KMS-11 (cell line): Measurements from ENCODE around the gene KIAA1958.
"Not testable (repeated sequence)": the region's sequence is repeated elsewhere in the genome, so short reads cannot be mapped to it uniquely, and the experiment has no call there.

Experiments used
- H2AFZ ChIP-seq: fragments of 200-600 bp; sonication (generic); 2 replicates; pipeline ENCODE4 v1.6.1; 2016; ENCODE audit warnings: antibody characterized with exemption, mixed run types, low read depth
- H3K27ac ChIP-seq: fragments of 200-600 bp; sonication (generic); 2 replicates; pipeline ENCODE4 v1.6.1; 2016; ENCODE audit warnings: mild to moderate bottlenecking, mixed run types
- H3K27me3 ChIP-seq: fragments of 200-600 bp; sonication (generic); 2 replicates; pipeline ENCODE4 v1.6.1; 2017; ENCODE audit warnings: mild to moderate bottlenecking, low read depth, mixed run types, moderate library complexity; ENCODE audit not compliant: insufficient read depth
- H3K36me3 ChIP-seq: fragments of 200-600 bp; sonication (generic); 2 replicates; pipeline ENCODE4 v1.6.1; 2017; ENCODE audit warnings: mild to moderate bottlenecking, mixed run types; ENCODE audit not compliant: insufficient read depth
- H3K4me1 ChIP-seq: fragments of 200-600 bp; sonication (generic); 2 replicates; pipeline ENCODE4 v1.6.1; 2016; ENCODE audit warnings: mild to moderate bottlenecking, low read depth, mixed run types; ENCODE audit not compliant: poor library complexity, severe bottlenecking
- H3K4me2 ChIP-seq: fragments of 200-600 bp; sonication (generic); 2 replicates; pipeline ENCODE4 v1.7.0; 2016; ENCODE audit warnings: mild to moderate bottlenecking, mixed run types
- H3K4me3 ChIP-seq: fragments of 200-600 bp; sonication (generic); IDR thresholded peaks from 2 replicates; pipeline ENCODE4 v1.6.1; 2017; ENCODE audit warnings: low read depth, low read length, mixed read lengths; ENCODE audit not compliant: insufficient read depth
- H3K79me2 ChIP-seq: fragments of 200-600 bp; sonication (generic); 2 replicates; pipeline ENCODE4 v1.6.1; 2016; ENCODE audit warnings: low read depth, mixed run types; ENCODE audit not compliant: insufficient read depth
- H3K9ac ChIP-seq: fragments of 200-600 bp; sonication (generic); 2 replicates; pipeline ENCODE4 v1.6.1; 2016; ENCODE audit warnings: mild to moderate bottlenecking, mixed run types
- H4K20me1 ChIP-seq: fragments of 200-600 bp; sonication (generic); 2 replicates; pipeline ENCODE4 v1.6.1; 2016; ENCODE audit warnings: mild to moderate bottlenecking, mixed run types; ENCODE audit not compliant: insufficient read depth
- TF ChIP-seq, protein P1 (sequence below): fragments of 200-600 bp; sonication (generic); conservative IDR thresholded peaks from 2 replicates; pipeline ENCODE4 v1.6.1; 2017; ENCODE audit warnings: low read depth, mild to moderate bottlenecking, antibody characterized with exemption, low read length, moderate library complexity, mixed read lengths

KIAA1958 gene

DNA sequence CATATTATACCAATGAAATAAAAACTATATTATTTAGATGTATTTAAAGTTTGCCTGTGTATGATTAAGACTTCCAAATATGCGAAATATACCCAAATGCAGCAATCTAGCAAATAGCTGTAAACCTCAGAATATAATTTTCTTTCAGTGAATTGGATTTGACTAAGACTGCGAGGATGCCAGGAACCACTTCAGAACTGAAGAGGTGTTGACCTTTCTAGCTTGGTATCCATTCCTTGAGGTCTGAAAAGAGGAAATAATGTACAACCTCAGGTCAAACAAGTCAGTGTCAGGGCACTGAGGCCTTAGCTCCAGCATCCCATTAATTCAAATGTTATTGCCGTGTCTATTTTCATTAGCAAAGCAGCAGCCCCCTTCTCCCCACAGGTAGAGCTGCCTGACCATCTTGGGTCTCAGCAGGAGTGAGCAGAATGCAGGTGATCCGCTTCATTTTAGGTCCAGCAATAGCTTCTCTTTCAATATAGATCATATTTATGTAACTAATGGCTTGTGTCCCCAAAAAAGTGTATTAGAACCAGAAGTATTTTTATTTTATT, 100.0 kb downstream of the KIAA1958 start:
- TF ChIP-seq, protein P1, sequence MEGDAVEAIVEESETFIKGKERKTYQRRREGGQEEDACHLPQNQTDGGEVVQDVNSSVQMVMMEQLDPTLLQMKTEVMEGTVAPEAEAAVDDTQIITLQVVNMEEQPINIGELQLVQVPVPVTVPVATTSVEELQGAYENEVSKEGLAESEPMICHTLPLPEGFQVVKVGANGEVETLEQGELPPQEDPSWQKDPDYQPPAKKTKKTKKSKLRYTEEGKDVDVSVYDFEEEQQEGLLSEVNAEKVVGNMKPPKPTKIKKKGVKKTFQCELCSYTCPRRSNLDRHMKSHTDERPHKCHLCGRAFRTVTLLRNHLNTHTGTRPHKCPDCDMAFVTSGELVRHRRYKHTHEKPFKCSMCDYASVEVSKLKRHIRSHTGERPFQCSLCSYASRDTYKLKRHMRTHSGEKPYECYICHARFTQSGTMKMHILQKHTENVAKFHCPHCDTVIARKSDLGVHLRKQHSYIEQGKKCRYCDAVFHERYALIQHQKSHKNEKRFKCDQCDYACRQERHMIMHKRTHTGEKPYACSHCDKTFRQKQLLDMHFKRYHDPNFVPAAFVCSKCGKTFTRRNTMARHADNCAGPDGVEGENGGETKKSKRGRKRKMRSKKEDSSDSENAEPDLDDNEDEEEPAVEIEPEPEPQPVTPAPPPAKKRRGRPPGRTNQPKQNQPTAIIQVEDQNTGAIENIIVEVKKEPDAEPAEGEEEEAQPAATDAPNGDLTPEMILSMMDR: no peak
- Histone ChIP-seq H2AFZ (no peak overlapping the region), H3K4me1 (no peaks in the 10 kb centered on the region), H3K4me2 (no peak overlapping the region), H4K20me1 (no peaks in the 10 kb centered on the region), H3K27ac (no peak overlapping the region), H3K27me3 (no peaks in the 10 kb centered on the region), H3K36me3 (no peaks in the 10 kb centered on the region), H3K9ac (no peak overlapping the region), H3K79me2 (no peaks in the 10 kb centered on the region), H3K4me3 (no peak overlapping the region)

DNA sequence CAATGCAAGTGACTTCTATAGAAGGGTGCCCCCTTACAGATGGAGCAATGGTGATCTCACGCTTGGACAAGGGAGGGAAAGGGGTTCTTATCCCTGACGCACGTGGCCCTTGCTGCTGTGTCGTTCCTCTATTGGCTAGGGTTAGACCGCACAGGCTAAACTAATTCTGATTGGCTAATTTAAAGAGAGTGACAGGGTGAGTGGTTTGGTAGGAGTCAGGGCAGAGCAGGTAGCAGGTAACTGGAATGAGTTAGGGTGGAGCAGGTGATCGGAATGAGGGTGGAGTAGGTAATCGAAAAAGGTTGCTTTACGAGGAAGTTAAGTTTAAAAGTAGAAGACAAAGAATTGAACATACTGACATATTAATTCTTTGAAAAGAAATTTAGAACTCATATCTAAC, 105.2 kb downstream of the KIAA1958 start:
- H3K79me2 ChIP-seq, H3K27ac ChIP-seq, H3K36me3 ChIP-seq, H3K4me2 ChIP-seq, H3K4me3 ChIP-seq, H2AFZ ChIP-seq, H3K27me3 ChIP-seq, H3K9ac ChIP-seq, H3K4me1 ChIP-seq, H4K20me1 ChIP-seq: not testable (repeated sequence)

DNA sequence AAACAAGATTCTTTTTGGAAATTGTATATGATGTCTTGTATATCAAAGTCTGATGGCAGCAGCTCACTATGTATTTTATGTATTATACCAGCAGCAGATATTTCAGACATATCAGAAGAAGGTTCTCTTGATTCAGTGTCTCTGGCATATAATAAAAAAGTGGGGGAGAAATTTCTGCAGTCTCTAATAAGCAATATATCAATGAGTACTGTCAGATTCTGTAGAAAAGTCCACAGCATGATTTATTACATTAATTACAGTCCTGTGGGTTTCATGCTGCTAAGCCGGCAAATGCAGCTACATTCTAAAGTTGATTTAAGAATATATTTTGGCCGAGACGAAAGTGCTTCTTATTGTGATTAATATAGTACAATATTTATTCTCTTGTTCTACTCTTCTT, 113.1 kb downstream of the KIAA1958 start:
- Histone ChIP-seq H3K27ac (no peak overlapping the region), H4K20me1 (no peaks in the 10 kb centered on the region), H3K4me1 (no peaks in the 10 kb centered on the region), H3K4me2 (no peak overlapping the region), H3K4me3 (no peak overlapping the region), H3K27me3 (no peaks in the 10 kb centered on the region), H3K36me3 (no peaks in the 10 kb centered on the region), H3K9ac (no peak overlapping the region), H2AFZ (no peak overlapping the region), H3K79me2 (no peaks in the 10 kb centered on the region)
- TF ChIP-seq, protein P1: no peak

DNA sequence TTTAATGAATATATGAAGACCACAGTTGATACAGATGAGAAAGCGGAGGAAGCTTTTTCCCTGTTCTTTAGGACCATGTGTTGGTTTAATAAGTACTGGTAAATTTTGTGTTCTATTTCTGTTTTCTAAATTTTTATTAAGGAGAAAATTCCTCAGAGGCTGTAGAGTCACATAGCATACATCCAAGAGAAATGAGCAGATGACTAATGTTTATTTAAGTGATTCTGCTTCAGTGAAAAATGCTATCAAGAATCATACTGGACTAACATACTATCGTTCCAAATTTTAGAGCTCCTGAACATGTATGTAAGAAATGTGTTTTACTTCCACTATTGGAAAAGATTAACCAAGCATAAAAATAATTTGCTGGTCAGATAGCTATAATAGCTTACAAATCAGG, 115.0 kb downstream of the KIAA1958 start:
- no peak overlapping the region for H3K9ac ChIP-seq
- H2AFZ ChIP-seq: no peak overlapping the region
- no peaks in the 10 kb centered on the region for H3K27me3 ChIP-seq
- TF ChIP-seq, protein P1: no peak
- H3K27ac ChIP-seq: no peak overlapping the region
- no peaks in the 10 kb centered on the region for H4K20me1 ChIP-seq
- H3K4me1 ChIP-seq: no peaks in the 10 kb centered on the region
- no peak overlapping the region for H3K4me2 ChIP-seq
- no peak overlapping the region for H3K4me3 ChIP-seq
- H3K36me3 ChIP-seq: no peaks in the 10 kb centered on the region
- H3K79me2 ChIP-seq: no peaks in the 10 kb centered on the region

DNA sequence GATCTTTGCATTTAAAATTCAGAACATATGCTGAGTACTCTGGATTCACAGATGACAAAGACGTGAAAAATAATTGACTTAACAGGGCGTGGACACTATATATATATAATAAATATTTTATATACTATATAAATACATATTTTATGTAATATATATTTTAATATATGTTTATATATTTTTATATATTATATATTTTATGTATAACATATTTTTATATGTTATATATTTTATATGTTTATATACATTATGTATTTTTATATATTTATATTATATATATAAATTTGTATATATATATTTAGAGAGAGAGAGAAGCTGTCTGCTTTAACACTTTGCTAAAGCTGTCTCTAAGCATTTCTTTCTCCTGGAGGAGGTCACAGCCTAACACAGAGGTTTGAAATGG, 118.2 kb downstream of the KIAA1958 start:
- H3K27me3 ChIP-seq: no peaks in the 10 kb centered on the region
- no peak overlapping the region for H3K4me2 ChIP-seq
- TF ChIP-seq, protein P1: no peak
- no peaks in the 10 kb centered on the region for H3K79me2 ChIP-seq
- H3K4me1 ChIP-seq: no peaks in the 10 kb centered on the region
- no peak overlapping the region for H3K9ac ChIP-seq
- H3K27ac ChIP-seq: no peak overlapping the region
- no peaks in the 10 kb centered on the region for H3K36me3 ChIP-seq
- H2AFZ ChIP-seq: no peak overlapping the region
- no peaks in the 10 kb centered on the region for H4K20me1 ChIP-seq
- H3K4me3 ChIP-seq: no peak overlapping the region
